GM12801 (cell line): ENCODE data around the gene NF1.

Source experiments
- TF ChIP-seq, protein P1 (sequence below): IDR thresholded peaks from one replicate; pipeline ENCODE4 v1.5.1; 2011; ENCODE audit warnings: control low read depth; ENCODE audit not compliant: insufficient read length; ENCODE audit errors: extremely low read depth

Gene NF1

GRCh38 chr17:31174215-31174614 lies 79.4 kb downstream of the NF1 start:
- TF ChIP-seq, protein P1, sequence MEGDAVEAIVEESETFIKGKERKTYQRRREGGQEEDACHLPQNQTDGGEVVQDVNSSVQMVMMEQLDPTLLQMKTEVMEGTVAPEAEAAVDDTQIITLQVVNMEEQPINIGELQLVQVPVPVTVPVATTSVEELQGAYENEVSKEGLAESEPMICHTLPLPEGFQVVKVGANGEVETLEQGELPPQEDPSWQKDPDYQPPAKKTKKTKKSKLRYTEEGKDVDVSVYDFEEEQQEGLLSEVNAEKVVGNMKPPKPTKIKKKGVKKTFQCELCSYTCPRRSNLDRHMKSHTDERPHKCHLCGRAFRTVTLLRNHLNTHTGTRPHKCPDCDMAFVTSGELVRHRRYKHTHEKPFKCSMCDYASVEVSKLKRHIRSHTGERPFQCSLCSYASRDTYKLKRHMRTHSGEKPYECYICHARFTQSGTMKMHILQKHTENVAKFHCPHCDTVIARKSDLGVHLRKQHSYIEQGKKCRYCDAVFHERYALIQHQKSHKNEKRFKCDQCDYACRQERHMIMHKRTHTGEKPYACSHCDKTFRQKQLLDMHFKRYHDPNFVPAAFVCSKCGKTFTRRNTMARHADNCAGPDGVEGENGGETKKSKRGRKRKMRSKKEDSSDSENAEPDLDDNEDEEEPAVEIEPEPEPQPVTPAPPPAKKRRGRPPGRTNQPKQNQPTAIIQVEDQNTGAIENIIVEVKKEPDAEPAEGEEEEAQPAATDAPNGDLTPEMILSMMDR: no peak

- TF ChIP-seq, protein P1: no peak
These were observed 80.5 kb downstream of the NF1 start for GRCh38 chr17:31175237-31175636.

DNA sequence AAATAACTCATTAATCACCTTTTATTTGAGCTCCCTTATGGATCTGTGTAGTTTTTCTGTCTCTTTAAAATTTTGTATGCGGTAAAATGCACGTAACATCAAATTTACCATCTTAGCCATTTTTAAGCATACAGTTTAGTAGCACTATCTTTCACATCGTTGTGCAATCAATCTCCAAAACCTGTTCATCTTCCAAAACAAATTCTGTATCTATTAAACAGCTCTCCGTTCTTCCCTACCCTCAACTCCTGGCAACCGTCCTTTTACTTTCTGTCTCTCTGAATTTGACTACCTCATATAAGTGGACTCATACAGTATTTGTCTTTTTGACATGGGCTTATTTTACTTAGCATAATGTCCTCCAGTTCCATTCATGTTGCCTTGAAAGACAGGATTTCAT lies 100.5 kb downstream of the NF1 start:
- TF ChIP-seq, protein P1: no peak

- TF ChIP-seq, protein P1: no peak
These were observed 103.2 kb downstream of the NF1 start for GRCh38 chr17:31198026-31198425.

DNA sequence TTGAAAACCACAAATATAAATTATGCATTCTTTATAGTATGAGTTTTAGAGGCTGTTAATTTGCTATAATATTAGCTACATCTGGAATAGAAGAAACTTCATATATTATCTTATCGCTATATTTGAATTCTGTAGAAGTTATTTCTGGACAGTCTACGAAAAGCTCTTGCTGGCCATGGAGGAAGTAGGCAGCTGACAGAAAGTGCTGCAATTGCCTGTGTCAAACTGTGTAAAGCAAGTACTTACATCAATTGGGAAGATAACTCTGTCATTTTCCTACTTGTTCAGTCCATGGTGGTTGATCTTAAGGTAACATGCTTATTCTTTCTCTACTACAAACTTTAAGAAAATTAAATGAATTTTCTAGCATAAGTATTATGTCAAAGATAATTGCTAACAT lies 105.5 kb downstream of the NF1 start:
- TF ChIP-seq, protein P1: no peak

GRCh38 chr17:31202968-31203367 lies 108.2 kb downstream of the NF1 start:
- TF ChIP-seq, protein P1: no peak

GRCh38 chr17:31211352-31212012 lies 116.7 kb downstream of the NF1 start:
- TF ChIP-seq, protein P1: no peak
